ENCODE data around the gene PDZK1. TPM values are rescaled to one million over a fixed set of nuclear protein-coding genes. Genes with fewer than 3 reads are reported as not detected.
"Not testable (repeated sequence)": the region's sequence is repeated elsewhere in the genome, so short reads cannot be mapped to it uniquely, and the experiment has no call there.

PDZK1 gene
- total RNA-seq, 1 donor from 2014 or later = not detected

DNA sequence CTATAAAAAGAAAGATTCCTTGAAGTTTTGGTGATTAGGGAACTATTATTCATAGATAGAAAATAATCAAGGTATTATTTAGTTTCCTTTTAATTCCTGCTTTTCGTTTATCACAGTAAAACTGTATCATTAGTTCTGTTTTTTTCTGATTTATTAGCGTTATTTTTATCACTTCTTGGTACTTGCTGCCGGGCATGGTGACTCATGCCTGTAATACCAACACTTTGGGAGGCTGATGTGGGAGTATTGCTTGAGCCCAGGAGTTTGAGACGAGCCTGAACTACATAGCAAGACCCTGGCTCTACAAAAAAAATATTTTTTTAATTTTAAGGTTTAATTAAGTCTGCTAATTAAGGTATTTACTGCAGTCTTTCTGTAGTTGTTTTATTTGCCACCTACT lies 42.2 kb downstream of the PDZK1 start:
- DNase-seq (ENCODE audit: extremely low read depth, low read depth, low spot score) = not testable (repeated sequence)

DNA sequence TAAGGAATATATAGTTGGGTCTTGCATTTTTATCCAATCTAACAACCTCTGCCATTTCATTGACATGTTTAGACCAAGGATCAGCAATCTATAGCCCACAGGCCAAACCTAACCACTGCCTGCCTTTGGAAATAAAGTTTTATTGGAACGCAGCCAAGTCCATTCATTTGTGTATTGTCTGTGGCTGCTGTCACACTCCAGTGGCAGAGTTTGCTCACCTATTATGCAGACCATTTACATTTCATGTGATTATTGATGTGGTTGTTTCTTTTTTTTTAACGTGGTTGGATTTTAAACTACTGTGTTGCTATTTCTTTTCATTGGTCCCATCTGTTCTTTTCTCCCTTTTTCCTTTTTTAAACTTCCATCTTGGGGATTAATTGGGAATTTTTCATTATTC lies 44.7 kb downstream of the PDZK1 start:
- not testable (repeated sequence) for DNase-seq (ENCODE audit: extremely low read depth, low read depth, low spot score)

DNA sequence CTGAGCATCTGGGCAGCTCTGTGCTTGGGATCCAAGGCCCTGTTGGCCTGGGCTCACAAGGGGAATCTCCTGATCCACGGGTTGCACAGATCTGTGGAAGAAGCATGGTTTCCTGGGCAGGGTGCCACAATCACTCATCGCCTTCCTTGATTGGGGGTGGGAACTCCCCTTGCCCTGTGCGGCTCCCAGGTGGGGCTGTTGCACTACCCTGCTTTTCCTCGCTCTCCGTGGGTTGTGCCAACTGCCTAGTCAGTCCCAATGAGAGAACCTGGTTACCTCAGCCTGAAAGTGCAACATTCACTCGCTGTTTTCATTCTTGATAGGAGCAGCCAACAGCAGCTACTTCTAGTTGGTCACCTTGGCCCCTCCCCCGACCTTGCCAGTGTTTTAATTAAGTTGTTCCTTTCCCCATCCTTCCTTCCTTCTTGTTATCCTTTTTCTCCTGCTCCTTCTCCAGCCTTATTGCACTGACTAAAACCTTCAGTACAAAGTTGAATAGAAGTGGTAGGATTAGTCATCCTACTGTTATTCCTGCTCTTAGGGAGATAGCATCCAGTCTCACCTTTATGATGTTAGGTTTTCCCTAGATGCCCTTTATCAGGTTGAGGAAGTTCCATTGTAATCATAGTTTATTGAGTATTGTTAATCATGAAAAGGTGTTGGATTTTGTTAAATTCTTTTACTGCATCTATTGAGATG lies 50.8 kb downstream of the PDZK1 start:
- not testable (repeated sequence) for DNase-seq (ENCODE audit: extremely low read depth, low read depth, low spot score)

DNA sequence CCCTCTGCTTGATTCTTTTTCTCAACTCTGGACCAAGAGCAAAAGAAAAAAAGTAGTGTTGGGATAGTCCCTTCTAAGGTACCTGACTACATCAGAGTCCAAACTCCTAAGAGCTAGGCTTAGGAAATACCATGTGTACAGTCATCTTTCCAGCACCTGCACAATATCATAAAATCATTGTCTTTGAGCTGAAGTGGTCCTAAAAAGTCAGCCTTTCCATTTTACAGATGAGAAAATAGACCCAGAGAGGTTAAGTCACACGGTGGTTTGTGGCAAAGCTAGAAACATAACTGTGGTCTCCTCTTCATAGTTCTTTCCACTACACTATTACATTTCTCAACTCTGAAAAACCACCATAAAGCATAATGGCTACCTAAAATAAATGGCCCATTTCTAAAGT lies 63.2 kb downstream of the PDZK1 start:
- DNase-seq (ENCODE audit: extremely low read depth, low read depth, low spot score) = not testable (repeated sequence)

DNA sequence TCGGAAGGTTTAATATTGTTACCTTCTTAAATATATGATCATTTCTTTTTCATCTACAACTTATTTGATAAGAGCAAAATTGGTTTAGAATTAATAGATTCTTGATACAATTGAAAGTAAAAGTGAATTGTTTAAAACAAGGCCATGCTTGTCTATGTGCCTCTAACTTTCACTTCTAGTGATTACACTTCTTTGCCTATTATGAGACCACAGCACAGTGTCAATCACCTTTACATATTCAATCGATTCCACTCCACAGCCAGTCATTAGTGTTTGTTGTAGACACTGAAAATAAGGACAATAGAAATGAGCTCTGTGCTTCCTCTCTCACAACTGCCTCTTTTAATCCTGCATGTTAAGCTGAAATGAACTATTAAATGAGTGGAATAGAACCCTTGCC lies 65.3 kb downstream of the PDZK1 start:
- DNase-seq (ENCODE audit: extremely low read depth, low read depth, low spot score) = not testable (repeated sequence)

DNA sequence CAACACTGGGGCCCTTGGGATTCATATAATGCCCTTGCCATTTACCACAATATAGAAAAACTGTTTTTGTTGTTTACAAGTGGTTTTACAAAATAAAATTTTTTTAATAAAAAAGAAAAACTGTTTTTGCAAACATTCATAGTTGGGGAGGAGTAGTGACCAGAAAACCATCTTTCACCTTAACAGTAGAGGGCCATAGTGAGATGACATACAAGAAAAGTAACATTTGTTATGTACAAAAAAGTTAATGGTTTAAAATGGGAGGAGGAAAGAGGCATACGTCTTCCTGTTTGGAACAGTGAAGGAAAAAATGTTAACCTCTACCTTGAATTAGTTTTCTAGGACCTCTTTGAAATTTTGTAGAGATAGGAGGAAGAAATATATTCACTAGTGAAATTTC lies 70.9 kb downstream of the PDZK1 start:
- DNase-seq (ENCODE audit: extremely low read depth, low read depth, low spot score) = not testable (repeated sequence)

DNA sequence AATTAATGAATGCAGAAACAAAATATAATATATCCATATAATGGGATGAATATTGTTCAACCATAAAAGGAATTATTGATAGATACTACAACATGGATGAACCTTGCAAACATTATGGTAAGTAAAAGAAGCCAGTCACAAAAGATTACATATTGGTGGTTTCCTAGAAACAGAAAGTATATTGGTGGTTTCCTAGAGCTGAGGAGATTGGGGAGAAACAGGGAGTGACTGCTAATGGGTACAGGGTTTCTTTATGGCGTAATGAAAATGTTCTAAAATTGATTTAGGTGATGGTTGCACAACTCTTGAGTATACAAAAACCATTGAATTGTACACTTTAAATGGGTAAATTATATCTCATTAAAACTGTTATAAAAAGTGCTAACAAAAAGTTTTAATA lies 85.0 kb downstream of the PDZK1 start:
- not testable (repeated sequence) for DNase-seq (ENCODE audit: extremely low read depth, low read depth, low spot score)

Other genes with a start within 250 kb of the PDZK1 start
- gene GPR89A, start 99.4 kb downstream of the PDZK1 start, total RNA-seq = 17.6 and 25.7 TPM in 2 replicates
- gene CD160, start 12.1 kb upstream of the PDZK1 start, total RNA-seq = not detected in 2 replicates
- 9.4 and 12.3 TPM in 2 replicates for gene RNF115, start 116.7 kb upstream of the PDZK1 start, total RNA-seq
- gene POLR3C, start 116.8 kb upstream of the PDZK1 start, total RNA-seq = 23.6 and 28.9 TPM in 2 replicates
- gene NUDT17, start 138.3 kb upstream of the PDZK1 start, total RNA-seq = 3.4 and 5.7 TPM in 2 replicates
- gene PIAS3, start 151.7 kb upstream of the PDZK1 start, total RNA-seq = 28.8 and 37.5 TPM in 2 replicates
- 0.93 and 1.4 TPM in 2 replicates for gene ANKRD35, start 178.5 kb upstream of the PDZK1 start, total RNA-seq
- gene ITGA10, start 202.7 kb upstream of the PDZK1 start, total RNA-seq = 4.9 and 5.3 TPM in 2 replicates
- gene PEX11B, start 211.3 kb upstream of the PDZK1 start, total RNA-seq = 30.0 and 32.7 TPM in 2 replicates
- gene RBM8A, start 220.1 kb upstream of the PDZK1 start, total RNA-seq = 153 and 164 TPM in 2 replicates

Data from glomerular endothelial cell (primary cell).